Coronary artery (tissue), 2 donors: ENCODE measurements around the gene CD7.

Source experiments
- DNase-seq: peaks from one replicate; pipeline ENCODE4 v3.0.0-alpha.2; 2017; ENCODE audit warnings: low spot score
- H3K27ac ChIP-seq, 2 donors: fragments of 200-600 bp; sonication (generic); one replicate each; pipeline ENCODE4 v1.5.1; 2016 to 2019
- H3K4me3 ChIP-seq: fragments of 200-600 bp; sonication (generic); 2 replicates; pipeline ENCODE4 v1.5.1; 2016; ENCODE audit warnings: mild to moderate bottlenecking, moderate library complexity
- TF ChIP-seq, protein P1 (sequence below): fragments of 200-600 bp; sonication (generic); IDR thresholded peaks from one replicate; pipeline ENCODE4 v1.5.1; 2019; ENCODE audit warnings: antibody characterized with exemption

The CD7 gene

DNA sequence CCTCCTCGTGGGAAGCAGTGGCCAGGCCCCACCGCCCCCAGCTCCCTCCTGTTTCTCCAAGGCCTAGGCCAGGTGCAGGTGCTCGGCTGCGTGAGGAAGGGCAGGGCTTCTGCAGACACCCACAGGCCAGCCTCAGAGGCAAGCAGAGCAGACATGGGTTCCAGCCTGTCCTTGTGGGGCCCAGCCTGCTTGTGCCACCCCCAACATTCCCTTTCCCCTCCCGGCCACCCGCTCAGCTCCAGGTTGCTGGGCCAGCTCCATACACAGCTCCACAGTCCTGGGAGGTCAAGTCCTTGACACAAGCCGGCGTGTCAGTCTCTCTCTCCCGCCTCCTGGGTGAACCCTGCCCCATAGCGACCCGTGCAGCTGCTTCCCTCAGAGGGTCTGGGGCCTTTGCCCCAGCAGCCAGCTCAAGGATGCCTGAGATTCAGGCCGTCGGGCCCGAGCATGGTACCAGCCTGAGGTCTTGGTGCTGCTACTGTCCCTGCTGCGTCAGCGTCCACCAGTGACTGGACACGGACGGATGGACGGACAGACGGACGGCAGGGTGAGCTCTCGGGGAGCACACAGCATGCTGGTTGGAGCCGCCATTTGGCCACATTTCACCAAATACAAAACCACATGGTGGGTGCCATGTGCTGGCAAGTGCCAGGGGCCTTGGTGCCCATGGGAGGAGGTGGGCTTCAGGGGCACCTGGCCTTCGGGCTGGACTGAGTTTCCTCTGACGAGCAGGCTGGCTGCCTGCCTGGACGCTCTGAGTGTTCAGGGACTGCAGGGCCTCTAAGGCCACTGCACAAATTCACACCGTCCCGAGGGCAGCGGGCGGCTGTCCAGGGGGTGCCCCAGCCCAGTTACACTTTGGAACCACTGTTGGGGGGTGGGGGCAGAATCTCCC is 8.1 kb upstream of the CD7 start:
- TF ChIP-seq, protein P1, sequence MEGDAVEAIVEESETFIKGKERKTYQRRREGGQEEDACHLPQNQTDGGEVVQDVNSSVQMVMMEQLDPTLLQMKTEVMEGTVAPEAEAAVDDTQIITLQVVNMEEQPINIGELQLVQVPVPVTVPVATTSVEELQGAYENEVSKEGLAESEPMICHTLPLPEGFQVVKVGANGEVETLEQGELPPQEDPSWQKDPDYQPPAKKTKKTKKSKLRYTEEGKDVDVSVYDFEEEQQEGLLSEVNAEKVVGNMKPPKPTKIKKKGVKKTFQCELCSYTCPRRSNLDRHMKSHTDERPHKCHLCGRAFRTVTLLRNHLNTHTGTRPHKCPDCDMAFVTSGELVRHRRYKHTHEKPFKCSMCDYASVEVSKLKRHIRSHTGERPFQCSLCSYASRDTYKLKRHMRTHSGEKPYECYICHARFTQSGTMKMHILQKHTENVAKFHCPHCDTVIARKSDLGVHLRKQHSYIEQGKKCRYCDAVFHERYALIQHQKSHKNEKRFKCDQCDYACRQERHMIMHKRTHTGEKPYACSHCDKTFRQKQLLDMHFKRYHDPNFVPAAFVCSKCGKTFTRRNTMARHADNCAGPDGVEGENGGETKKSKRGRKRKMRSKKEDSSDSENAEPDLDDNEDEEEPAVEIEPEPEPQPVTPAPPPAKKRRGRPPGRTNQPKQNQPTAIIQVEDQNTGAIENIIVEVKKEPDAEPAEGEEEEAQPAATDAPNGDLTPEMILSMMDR = no peak
- no peak overlapping the region for H3K27ac ChIP-seq

DNA sequence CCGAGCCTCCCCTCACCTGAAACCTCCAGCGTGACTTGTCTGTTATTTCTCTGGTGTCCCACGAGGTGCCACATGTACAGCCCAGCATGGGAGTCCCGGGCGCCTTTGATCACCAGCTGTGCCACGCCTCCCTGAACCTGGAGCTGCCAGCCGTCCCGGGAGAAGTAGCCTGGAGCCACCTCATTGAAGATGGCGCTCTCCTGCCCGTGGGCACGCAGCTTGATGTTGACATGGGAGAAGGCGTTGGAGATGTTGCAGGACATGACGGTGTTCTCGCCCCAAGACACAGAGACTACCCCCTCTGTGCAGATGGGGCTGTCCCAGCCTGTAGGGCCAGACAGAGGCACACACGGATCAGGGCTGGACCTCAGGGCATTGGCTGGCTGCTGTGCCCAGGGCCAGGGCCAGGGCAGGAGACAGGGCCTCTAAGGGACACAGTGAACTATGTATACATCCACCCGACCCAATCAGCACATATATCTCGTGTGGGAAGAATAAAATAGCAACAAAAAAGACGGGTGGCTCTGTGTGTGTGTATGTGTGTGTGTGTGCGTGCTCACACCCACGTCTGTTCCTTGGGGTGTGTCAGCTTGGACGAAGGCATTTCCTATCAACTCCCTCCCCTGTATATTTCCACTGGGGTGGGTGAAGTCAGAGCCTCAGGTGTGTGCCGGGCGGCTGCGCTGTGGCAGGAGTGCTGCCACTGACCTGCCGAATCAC is 7.3 kb upstream of the CD7 start:
- Histone ChIP-seq H3K4me3 (no peak overlapping the region), H3K27ac (no peak overlapping the region)
- no peak for DNase-seq
- TF ChIP-seq, protein P1 = no peak

More for the DNA sequence above, 8.1 kb upstream of the CD7 start:
- no peak for DNase-seq
- no peak overlapping the region for H3K4me3 ChIP-seq

DNA sequence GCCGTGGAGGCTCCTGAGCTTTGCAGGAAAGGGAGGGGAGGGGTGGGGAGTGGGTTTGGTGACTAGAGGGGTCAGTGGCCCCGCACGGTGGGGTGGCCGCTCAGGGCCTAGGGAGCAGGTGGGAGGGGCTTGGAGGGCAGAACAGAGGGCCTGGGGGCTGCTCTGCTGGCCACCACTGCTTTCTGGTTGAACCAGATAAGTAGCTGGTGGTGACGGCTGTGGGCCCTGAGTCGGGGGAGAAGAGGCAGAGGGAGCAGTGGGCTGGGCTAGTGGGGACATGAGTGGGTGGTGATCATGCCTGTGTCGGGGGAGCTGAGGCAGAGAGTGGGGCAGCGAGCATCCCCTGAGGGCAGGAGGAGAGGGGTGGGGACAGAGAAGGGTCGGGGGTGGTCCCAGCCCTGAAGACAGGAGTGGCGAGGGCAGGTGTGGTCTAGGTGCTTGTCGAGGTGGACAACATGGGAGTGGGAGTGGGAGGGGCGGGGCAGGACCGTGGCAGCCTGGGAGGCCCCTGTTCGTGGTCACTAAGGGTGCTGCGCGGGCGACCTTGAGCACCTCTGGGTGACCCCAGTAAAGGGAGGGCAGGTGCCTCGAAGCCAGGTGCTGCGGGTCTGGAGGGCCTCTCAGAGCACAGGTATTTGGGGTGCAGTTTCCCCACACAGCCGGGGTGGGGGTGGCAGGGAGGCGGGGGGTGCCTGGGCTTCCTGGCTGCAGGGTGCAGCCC is 6.3 kb upstream of the CD7 start:
- Histone ChIP-seq H3K4me3 (no peak overlapping the region), H3K27ac (no peak overlapping the region)
- DNase-seq = no peak
- TF ChIP-seq, protein P1 = no peak

DNA sequence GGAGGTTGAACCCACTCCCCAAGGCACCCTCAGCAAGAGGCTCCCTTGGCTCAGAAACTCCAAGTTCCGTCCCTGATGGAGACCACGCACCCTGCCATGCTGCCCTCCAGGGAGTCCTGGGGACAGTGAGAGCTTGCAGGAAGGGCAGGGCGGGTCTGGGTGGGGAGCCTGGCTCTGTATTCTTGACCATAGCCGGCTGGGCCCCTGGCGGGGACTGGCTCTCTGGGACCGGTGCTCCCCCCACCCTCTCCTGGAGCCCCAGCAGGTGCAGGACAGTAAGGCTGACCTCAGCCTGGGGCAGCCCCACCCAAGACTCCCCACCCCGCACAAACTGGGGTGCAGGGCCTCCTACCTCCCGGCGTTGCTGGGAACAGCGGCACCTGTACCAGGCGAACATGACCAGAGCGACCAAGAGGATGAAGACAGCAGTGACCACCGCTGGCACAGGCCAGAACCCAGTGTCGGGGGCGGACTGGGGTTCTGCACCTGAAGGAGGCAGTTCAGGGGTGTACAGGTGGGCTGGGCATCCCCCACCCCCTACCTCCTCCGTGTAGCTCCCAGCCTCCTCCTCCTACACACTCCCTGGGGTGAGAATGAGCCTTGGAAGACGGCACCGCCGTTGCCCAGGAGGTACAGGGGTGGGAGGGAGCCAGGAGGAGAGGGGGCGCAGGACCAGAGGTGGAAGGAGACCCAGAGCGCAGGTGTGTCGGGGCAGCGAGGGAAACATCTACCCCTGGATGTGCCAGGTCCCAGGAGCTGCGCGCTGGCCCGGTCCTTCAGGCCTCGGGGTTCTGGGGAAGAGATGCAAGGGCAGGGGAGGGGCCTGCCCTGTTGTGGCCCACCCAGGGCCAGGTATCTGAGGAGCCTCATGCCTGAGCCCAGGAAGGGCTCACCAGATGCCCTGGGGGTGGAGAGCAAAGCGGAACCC is 5.4 kb upstream of the CD7 start:
- Histone ChIP-seq H3K27ac (no peak overlapping the region), H3K4me3 (no peak overlapping the region)
- no peak for DNase-seq
- TF ChIP-seq, protein P1 = no peak

DNA sequence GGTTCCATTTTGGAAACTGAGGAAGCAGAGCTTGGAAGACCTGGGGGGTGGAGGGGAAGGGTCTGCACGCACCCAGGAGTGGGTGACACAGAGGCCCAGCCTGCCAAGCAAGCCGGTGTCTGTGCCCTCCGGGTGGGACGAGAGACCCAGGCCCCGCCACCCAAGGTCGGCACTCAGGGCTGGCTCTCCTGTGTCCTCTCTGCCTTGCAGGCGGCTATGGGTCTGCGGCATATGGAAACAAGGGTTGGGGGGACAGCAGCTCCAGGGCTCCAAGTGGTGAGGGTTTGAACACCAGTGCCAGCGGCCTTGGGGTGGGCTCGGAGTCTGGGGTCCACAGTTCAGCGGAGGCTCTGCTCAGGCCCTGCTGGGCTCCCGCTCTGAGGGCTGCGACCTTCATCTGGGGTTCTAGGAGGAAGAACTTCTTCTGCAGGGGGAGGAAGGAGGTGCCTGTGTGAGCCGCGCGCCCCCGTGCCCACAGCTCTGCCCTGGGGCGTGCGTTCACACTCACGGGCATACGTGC is 4.6 kb upstream of the CD7 start:
- TF ChIP-seq, protein P1 = no peak
- DNase-seq = no peak
- no peak overlapping the region for H3K4me3 ChIP-seq
- H3K27ac ChIP-seq = no peak overlapping the region
